ENCODE results near the gene RNF145.

DNA sequence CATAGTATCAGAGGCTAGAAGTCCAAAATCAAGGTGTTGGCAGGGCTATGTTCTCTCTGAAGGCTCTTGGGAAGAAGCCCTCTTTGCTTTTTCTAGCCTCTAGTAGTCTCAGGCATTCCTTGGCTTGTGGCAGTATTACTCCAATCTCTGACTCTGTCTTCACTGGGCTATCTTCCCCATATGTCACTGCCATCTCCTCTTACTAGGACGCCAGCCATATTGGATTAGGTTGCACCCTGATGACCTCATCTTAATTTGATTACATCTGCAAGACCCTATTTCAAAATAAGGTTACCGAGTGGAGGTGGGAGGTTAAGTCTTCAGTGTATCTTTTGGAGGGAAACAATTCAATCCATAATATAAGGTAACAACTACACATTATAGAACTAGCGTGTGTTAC, 88.3 kb downstream of the RNF145 start:
- no peak for TF ChIP-seq SP1 (IDR thresholded peaks at IDR 0.05)
- TF ChIP-seq BHLHE40 (IDR thresholded peaks at IDR 0.05; ENCODE audit: borderline replicate concordance) = no peak
- TF ChIP-seq NFRKB (IDR thresholded peaks at IDR 0.05) = no peak
- TF ChIP-seq FOXM1 (IDR thresholded peaks at IDR 0.05; ENCODE audit: borderline replicate concordance) = no peak
- no peak for TF ChIP-seq ARNT (IDR thresholded peaks at IDR 0.05)
- TF ChIP-seq SUZ12 (IDR thresholded peaks at IDR 0.05) = no peak
- TF ChIP-seq, protein P1, sequence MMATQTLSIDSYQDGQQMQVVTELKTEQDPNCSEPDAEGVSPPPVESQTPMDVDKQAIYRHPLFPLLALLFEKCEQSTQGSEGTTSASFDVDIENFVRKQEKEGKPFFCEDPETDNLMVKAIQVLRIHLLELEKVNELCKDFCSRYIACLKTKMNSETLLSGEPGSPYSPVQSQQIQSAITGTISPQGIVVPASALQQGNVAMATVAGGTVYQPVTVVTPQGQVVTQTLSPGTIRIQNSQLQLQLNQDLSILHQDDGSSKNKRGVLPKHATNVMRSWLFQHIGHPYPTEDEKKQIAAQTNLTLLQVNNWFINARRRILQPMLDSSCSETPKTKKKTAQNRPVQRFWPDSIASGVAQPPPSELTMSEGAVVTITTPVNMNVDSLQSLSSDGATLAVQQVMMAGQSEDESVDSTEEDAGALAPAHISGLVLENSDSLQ (IDR thresholded peaks at IDR 0.05) = no peak
- TF ChIP-seq ZNF384 (IDR thresholded peaks at IDR 0.05) = no peak
- TF ChIP-seq LEF1 (IDR thresholded peaks at IDR 0.05; ENCODE audit: borderline replicate concordance) = no peak
- no peak for TF ChIP-seq L3MBTL2 (conservative IDR thresholded peaks at IDR 0.05)

Measured in HEK293T (cell line).